ENCODE results near the gene RBM18.

Gene RBM18

DNA sequence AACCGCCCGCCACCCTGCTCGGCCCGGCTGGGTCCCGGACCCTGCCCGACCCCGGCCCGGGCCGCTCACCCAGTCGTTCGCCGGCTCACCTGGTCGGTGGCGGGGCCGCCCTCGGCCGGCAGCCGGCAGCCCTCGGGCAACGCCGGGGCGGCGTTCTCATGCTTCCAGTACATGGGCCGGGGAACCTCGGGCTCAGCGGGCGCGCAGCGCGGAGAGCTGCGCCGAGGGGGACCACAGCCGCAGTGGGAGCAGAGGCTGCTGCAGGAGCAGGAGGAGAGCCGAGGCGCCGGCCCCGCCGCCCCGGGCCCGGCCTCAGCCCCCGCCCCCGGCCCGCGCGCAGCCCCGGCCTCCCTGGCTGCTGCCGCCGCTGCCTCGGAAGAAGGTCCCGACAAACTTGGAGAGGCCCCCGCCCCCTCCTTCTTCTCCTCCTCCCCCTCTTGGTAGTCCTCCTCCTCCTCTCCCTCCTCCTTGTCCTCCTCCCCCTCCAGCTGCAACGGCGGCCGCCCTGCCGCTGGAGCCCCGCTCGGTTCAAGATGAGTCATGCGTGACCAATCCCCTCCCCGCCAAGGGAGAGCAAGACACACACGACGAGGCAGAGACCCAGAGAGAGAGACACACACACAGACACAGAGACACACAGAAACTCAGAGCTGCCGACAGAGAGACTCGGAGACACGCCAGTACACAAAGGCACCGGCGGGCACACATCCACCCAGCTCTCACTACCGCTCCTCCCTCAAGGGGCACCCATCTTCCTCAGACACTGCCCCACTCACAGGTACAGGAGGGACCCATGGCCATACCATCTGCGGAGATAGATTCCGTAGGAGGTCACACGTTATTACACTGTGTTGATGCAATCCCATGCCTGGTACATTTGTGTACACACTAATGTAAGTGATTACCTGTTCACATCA is 35.8 kb downstream of the RBM18 start, which contains the start of gene LHX6:
Gene LHX6, minus strand, starts transcription at position 390 of the 917 bp plus-strand sequence. Its CDS starts 217 bp downstream, at position 173.
- Histone ChIP-seq H3K9ac (ENCODE audit: low read length) (no peak within 1 kb of the TSS), H3K4me1 (ENCODE audit: insufficient read depth, low read length) (peaks cover 8% of the 10 kb centered on the region), H3K27me3 (ENCODE audit: control insufficient read depth in 1 of 2, insufficient read depth in 2 of 2, low read length in 2 of 2) (peaks cover 49 to 61% of the 10 kb centered on the region in 2 donors), H3K27ac (ENCODE audit: low read depth, low read length) (no peak within 1 kb of the TSS), H3K9me3 (ENCODE audit: low read length) (no peaks in the 10 kb centered on the region), H3K36me3 (ENCODE audit: insufficient read depth, low read length) (no peaks in the 10 kb centered on the region), H3K4me3 (ENCODE audit: low read depth in 1 of 2, low read length in 2 of 2) (peak within 1 kb of the TSS; percentile 34 to 36)

DNA sequence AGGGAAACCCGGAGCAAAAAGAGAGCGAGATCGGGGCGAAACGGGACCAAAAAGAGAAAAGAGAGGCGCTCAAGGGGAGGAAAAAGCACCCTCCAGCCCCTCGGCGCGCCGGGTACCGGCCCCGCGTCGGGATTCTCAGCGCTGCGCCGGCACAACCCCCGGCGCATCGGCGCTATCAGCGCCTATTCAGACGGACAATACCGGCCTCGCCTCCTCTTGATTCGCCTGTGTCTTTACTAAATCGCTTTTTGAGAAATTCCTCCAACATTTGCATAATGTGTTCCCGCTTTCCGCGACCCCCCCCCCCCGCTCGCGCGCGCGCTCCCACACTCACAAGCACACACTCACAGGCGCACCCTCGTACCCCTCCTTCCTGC is 36.5 kb downstream of the RBM18 start:
- Histone ChIP-seq H3K27ac (ENCODE audit: low read depth, low read length) (no peak overlapping the region), H3K36me3 (ENCODE audit: insufficient read depth, low read length) (no peaks in the 10 kb centered on the region), H3K4me3 (ENCODE audit: low read depth in 1 of 2, low read length in 2 of 2) (peak overlapping the region; percentile 34 to 36), H3K9me3 (ENCODE audit: low read length) (no peaks in the 10 kb centered on the region), H3K27me3 (ENCODE audit: control insufficient read depth in 1 of 2, insufficient read depth in 2 of 2, low read length in 2 of 2) (peaks cover 52 to 65% of the 10 kb centered on the region in 2 donors), H3K4me1 (ENCODE audit: insufficient read depth, low read length) (peaks cover 8% of the 10 kb centered on the region), H3K9ac (ENCODE audit: low read length) (no peak overlapping the region)

DNA sequence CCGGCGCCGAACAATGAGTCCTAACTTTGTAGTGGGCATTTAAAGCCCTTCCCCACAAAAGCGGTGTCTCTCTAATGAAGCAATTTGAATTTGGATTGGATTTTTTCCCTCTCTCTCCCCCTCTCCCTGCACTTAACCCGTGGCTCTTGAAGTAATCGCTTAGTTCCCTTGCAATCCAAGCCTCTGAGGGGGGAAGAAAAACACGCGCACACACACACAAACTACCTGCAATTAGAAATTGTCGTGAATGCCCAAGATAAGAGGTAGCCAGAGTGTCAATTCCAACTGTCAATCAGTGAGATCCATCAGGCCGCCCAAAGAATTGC is 37.1 kb downstream of the RBM18 start:
- Histone ChIP-seq H3K4me1 (ENCODE audit: insufficient read depth, low read length) (peaks cover 8% of the 10 kb centered on the region), H3K4me3 (ENCODE audit: low read depth in 1 of 2, low read length in 2 of 2) (no peak overlapping the region), H3K36me3 (ENCODE audit: insufficient read depth, low read length) (no peaks in the 10 kb centered on the region), H3K27ac (ENCODE audit: low read depth, low read length) (no peak overlapping the region), H3K9ac (ENCODE audit: low read length) (no peak overlapping the region), H3K9me3 (ENCODE audit: low read length) (no peaks in the 10 kb centered on the region), H3K27me3 (ENCODE audit: control insufficient read depth in 1 of 2, insufficient read depth in 2 of 2, low read length in 2 of 2) (peaks cover 52 to 72% of the 10 kb centered on the region in 2 donors)

DNA sequence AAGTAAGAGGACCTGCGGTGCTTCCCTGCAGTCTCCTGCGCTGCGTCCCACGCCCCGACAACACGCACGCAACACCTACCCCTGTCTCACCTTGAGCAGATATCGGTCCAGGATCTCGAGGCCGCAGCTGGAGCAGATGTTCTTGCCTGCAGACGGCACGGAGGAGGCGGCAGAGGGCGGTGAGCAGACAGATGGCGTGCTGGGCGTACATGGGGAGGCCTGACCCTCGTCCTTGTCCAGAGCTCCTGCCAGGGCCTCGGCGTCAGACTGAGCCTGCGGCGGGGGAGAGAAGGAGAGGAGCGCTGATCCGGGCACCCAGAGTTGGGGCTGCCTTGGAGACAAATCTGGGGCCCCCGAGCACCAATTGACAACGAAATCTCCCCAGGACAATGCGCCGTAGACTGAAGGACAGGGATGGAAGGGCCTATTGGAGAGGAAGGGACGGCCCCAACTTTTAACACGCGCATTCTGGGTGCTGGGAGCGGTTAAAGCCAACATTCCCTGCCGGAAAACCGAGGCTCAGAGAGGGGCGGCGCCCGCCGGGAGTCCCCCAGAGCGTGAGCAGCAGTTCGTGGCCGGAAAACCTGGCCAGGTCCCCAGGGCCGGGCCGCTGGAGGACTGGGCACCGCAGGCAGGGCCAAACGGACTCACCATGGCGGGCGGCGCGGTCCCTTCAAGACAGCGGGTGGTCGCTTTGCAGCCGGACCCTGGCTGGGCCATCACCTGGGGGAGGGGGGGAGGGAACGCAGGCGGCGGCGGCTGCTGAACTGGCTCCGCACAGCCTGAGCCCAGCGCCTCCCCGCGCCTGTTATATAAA is 37.7 kb downstream of the RBM18 start:
- peaks cover 55 to 77% of the 10 kb centered on the region in 2 donors for H3K27me3 ChIP-seq (ENCODE audit: control insufficient read depth in 1 of 2, insufficient read depth in 2 of 2, low read length in 2 of 2)
- H3K27ac ChIP-seq (ENCODE audit: low read depth, low read length): no peak overlapping the region
- H3K4me1 ChIP-seq (ENCODE audit: insufficient read depth, low read length): peaks cover 8% of the 10 kb centered on the region
- no peaks in the 10 kb centered on the region for H3K9me3 ChIP-seq (ENCODE audit: low read length)
- no peak overlapping the region for H3K9ac ChIP-seq (ENCODE audit: low read length)
- no peak overlapping the region for H3K4me3 ChIP-seq (ENCODE audit: low read depth in 1 of 2, low read length in 2 of 2)
- no peaks in the 10 kb centered on the region for H3K36me3 ChIP-seq (ENCODE audit: insufficient read depth, low read length)

DNA sequence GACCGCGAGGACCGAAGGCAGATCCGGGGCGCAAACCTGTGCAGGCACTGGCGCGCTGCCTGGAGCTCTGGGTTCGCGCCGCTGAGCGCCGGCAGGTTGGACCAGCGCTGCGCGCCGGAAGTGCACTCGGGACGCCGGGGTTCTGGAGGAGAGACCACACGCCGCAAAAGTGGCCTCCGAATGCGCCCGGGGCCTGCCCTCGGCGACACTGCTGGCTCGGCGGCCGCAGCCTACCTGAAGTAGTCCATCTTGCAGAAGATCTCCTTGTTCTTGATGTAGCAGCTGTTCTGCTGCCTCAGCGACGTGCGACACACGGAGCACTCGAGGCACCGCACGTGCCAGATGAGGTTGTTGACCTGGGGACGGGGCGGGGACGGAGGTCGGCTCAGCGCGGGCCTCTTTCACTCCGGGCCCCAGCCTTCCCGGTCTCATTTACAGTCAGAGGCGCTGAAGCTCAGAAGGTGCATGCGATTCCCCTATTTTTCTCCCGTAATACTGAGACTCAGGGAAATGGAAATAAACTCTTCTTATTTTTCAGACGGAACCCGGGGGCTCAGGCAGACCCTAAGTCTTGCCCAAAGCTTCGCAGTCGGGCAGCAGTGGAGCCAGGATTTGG is 38.4 kb downstream of the RBM18 start:
- Histone ChIP-seq H3K27ac (ENCODE audit: low read depth, low read length) (no peak overlapping the region), H3K4me1 (ENCODE audit: insufficient read depth, low read length) (peaks cover 8% of the 10 kb centered on the region), H3K27me3 (ENCODE audit: control insufficient read depth in 1 of 2, insufficient read depth in 2 of 2, low read length in 2 of 2) (peaks cover 62 to 84% of the 10 kb centered on the region in 2 donors), H3K9me3 (ENCODE audit: low read length) (no peaks in the 10 kb centered on the region), H3K9ac (ENCODE audit: low read length) (no peak overlapping the region), H3K36me3 (ENCODE audit: insufficient read depth, low read length) (no peaks in the 10 kb centered on the region), H3K4me3 (ENCODE audit: low read depth in 1 of 2, low read length in 2 of 2) (peak overlapping the region; percentile 5 to 41)

DNA sequence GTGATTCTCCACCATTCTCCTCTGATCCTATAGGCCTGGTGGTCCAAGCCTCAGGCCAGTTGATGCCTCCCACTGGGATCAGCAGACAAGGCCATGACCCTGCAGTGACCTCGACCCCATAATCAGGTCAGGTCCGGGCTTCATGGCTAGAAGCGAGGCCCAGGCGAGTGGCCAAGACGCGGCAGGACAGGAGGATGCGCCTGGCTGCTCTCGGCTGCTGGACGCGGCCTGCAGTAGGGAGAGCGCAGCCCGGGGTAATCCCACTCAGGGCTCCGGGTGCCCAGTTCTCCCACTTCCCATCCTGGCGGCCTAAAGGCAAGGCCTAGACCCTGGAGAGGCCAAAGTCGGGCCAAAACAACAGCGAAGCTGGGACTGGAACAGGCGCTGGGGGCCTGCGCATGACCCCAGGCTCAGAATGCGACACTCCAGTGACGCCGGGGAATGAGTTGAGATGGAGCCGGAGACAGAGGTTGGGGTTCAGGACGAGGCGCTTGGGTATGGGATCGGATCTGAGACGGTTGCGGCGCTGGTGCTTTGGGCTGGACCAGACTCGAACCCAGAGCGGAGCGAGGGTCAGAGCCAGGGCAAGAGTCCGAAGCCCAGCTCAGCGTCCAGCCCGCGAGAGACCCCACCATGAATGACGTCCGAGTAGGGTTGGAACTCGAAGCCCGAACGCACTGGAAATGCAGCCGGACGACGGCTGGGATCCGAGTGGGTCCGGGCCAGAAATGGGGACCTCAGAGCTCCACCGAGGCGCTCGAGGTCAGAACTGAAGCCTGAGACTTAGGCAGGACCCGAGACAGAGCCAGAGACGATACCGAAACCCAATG is 39.1 kb downstream of the RBM18 start:
- H3K9me3 ChIP-seq (ENCODE audit: low read length): no peaks in the 10 kb centered on the region
- no peaks in the 10 kb centered on the region for H3K36me3 ChIP-seq (ENCODE audit: insufficient read depth, low read length)
- no peak overlapping the region for H3K27ac ChIP-seq (ENCODE audit: low read depth, low read length)
- H3K27me3 ChIP-seq (ENCODE audit: control insufficient read depth in 1 of 2, insufficient read depth in 2 of 2, low read length in 2 of 2): peaks cover 69 to 92% of the 10 kb centered on the region in 2 donors
- H3K4me1 ChIP-seq (ENCODE audit: insufficient read depth, low read length): peaks cover 8% of the 10 kb centered on the region
- H3K4me3 ChIP-seq (ENCODE audit: low read depth in 1 of 2, low read length in 2 of 2): peak overlapping the region; percentile 5 to 41
- no peak overlapping the region for H3K9ac ChIP-seq (ENCODE audit: low read length)

DNA sequence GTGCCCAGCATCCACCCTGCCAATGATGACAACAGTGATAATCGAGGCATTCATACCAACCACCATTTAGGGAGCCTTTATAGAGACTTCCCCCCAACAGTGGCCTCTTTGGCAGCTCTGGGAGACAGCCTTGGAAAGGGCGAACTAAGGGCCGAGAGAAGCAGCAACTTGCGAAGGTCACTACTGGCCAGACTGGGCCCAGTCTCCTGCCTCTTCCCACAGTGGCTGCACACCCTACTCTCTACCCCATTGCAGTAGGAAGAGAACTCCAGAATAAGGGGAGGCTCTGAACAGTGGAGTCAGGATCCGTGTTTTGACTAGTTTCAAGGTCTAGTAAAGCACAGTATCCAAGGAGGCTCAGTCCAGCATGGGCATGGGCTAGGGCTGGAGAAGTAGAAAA is 41.2 kb downstream of the RBM18 start:
- no peak overlapping the region for H3K27ac ChIP-seq (ENCODE audit: low read depth, low read length)
- peaks cover 25% of the 10 kb centered on the region for H3K4me1 ChIP-seq (ENCODE audit: insufficient read depth, low read length)
- H3K27me3 ChIP-seq (ENCODE audit: control insufficient read depth in 1 of 2, insufficient read depth in 2 of 2, low read length in 2 of 2): peaks cover 74 to 94% of the 10 kb centered on the region in 2 donors
- no peak overlapping the region for H3K9ac ChIP-seq (ENCODE audit: low read length)
- H3K36me3 ChIP-seq (ENCODE audit: insufficient read depth, low read length): no peaks in the 10 kb centered on the region
- H3K9me3 ChIP-seq (ENCODE audit: low read length): no peaks in the 10 kb centered on the region
- no peak overlapping the region for H3K4me3 ChIP-seq (ENCODE audit: low read depth in 1 of 2, low read length in 2 of 2)

DNA sequence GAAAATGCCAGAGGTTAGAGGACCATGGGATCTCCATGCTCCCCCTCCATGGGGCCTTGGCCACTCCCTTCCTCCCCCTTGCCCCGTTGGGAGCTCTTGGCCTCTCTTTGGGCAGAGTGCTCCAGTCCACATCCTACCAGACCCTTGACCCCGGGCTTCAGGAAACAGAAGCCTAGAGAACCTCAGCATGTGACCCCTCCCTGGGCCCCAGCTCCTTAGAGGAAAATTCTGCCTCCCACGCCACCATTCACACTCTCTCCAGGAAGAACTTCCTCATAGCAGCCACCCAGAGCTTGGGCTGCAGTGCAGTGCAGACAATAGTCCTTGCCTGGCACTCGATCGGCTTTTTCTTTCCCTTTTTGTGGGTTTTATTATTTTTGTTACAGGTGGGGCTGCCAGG is 41.8 kb downstream of the RBM18 start:
- no peak overlapping the region for H3K4me3 ChIP-seq (ENCODE audit: low read depth in 1 of 2, low read length in 2 of 2)
- H3K36me3 ChIP-seq (ENCODE audit: insufficient read depth, low read length): no peaks in the 10 kb centered on the region
- peaks cover 25% of the 10 kb centered on the region for H3K4me1 ChIP-seq (ENCODE audit: insufficient read depth, low read length)
- no peaks in the 10 kb centered on the region for H3K9me3 ChIP-seq (ENCODE audit: low read length)
- no peak overlapping the region for H3K9ac ChIP-seq (ENCODE audit: low read length)
- H3K27me3 ChIP-seq (ENCODE audit: control insufficient read depth in 1 of 2, insufficient read depth in 2 of 2, low read length in 2 of 2): peaks cover 78 to 95% of the 10 kb centered on the region in 2 donors
- H3K27ac ChIP-seq (ENCODE audit: low read depth, low read length): no peak overlapping the region

DNA sequence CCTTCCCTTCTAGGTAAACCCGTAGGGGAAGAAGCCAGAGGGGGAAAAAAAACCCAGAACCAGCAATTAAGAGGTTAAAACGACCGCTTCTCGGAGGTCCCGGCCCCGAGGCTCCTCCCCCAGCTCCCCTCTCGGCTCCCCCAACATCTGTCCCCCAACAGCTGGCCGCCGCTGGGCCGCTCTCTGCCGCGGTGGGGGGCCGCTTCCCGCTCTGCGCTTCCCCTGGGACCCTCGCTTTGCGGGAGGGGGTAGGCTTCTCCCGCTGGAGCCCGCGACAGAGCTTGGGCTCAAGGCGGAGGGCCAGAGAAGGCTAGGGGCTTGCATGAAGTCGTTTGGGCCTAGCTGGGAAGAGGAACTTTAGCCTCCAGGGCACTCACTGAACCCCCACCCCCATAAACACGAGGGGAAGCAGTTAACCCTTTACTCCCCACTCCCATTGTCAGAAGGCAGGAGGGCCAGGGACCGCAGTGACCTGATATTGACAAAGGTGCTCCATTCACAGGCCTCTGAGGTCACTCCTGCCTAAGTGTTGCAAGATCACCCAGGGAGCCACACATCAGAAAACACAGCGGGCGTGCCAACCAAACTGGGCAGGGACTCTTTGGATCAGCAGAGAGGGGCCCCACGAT is 43.3 kb downstream of the RBM18 start:
- Histone ChIP-seq H3K27ac (ENCODE audit: low read depth, low read length) (no peak overlapping the region), H3K36me3 (ENCODE audit: insufficient read depth, low read length) (no peaks in the 10 kb centered on the region), H3K27me3 (ENCODE audit: control insufficient read depth in 1 of 2, insufficient read depth in 2 of 2, low read length in 2 of 2) (peaks cover 66 to 95% of the 10 kb centered on the region in 2 donors), H3K9me3 (ENCODE audit: low read length) (no peaks in the 10 kb centered on the region), H3K9ac (ENCODE audit: low read length) (no peak overlapping the region), H3K4me3 (ENCODE audit: low read depth in 1 of 2, low read length in 2 of 2) (no peak overlapping the region), H3K4me1 (ENCODE audit: insufficient read depth, low read length) (peaks cover 25% of the 10 kb centered on the region)

DNA sequence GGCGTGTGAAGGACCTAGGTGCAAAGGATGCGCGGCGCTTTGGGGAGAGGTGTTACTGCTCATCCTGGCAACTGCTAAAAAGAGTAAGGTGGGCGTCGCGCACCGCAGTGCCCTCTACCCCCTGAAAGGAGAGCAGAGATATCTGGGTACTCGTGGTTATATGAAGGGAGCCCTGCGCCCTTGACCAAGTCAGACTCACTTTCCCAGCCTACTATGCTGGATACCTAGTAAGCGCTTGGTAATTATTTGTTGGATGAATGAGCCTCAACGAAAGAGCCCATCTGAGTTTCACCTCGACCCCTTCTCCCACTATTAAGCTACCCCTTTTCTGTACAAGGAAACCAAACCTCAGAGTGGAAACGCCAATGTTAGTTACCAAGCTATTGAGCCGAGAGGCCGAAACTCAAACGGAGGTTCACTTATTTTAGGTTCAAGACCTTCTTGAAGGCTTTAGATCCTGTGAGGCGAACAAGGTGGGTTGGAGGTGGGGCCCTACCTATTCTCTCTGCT is 43.9 kb downstream of the RBM18 start:
- peaks cover 66 to 95% of the 10 kb centered on the region in 2 donors for H3K27me3 ChIP-seq (ENCODE audit: control insufficient read depth in 1 of 2, insufficient read depth in 2 of 2, low read length in 2 of 2)
- H3K9me3 ChIP-seq (ENCODE audit: low read length): no peaks in the 10 kb centered on the region
- H3K27ac ChIP-seq (ENCODE audit: low read depth, low read length): no peak overlapping the region
- H3K9ac ChIP-seq (ENCODE audit: low read length): no peak overlapping the region
- no peaks in the 10 kb centered on the region for H3K36me3 ChIP-seq (ENCODE audit: insufficient read depth, low read length)
- H3K4me3 ChIP-seq (ENCODE audit: low read depth in 1 of 2, low read length in 2 of 2): no peak overlapping the region
- H3K4me1 ChIP-seq (ENCODE audit: insufficient read depth, low read length): peaks cover 20% of the 10 kb centered on the region
